Transverse colon (tissue), 4 donors: ENCODE measurements around the gene ETV6. TPM values are rescaled to one million over a fixed set of nuclear protein-coding genes. Genes with fewer than 3 reads are reported as not detected.

Experiments
- DNase-seq: peaks from one replicate; pipeline ENCODE4 v3.0.0-alpha.2; 2019
- H3K27ac ChIP-seq, 4 donors: fragments of 200-600 bp; sonication (generic); 2 replicates each; pipeline ENCODE4 v1.5.1; 2016 to 2018; ENCODE audit warnings: inconsistent platforms in 4 of 4
- H3K27me3 ChIP-seq: fragments of 200-600 bp; sonication (generic); 2 replicates; pipeline ENCODE4 v1.5.1; 2017; ENCODE audit warnings: inconsistent platforms
- H3K36me3 ChIP-seq, 4 donors: fragments of 200-600 bp; sonication (generic); 2 replicates each; pipeline ENCODE4 v1.5.1; 2017 to 2019; ENCODE audit warnings: inconsistent platforms in 4 of 4
- H3K4me1 ChIP-seq, 4 donors: fragments of 200-600 bp; sonication (generic); 2 replicates each; pipeline ENCODE4 v1.5.1; 2017 to 2020; ENCODE audit warnings: inconsistent platforms in 4 of 4
- H3K4me3 ChIP-seq, 4 donors: fragments of 200-600 bp; sonication (generic); 1 replicate in 1 of 4; 2 replicates in 3 of 4; pipeline versions ENCODE4 v1.5.1 to v1.6.1; 2017 to 2019; ENCODE audit warnings: inconsistent platforms in 4 of 4
- H3K9me3 ChIP-seq, 2 donors: fragments of 200-600 bp; sonication (generic); 2 replicates each; pipeline ENCODE4 v1.5.1; 2017 to 2019; ENCODE audit warnings: inconsistent platforms in 2 of 2
- CTCF ChIP-seq, 5 experiments: fragments of 200-600 bp in 3 of 5; fragments of 450-650 bp in 2 of 5; sonication (generic) in 3 of 5; IDR thresholded peaks; 1 replicate in 2 of 5; 2 replicates in 3 of 5; pipeline ENCODE4 v1.5.1; 2016 to 2017; ENCODE audit warnings: antibody characterized with exemption in 5 of 5, inconsistent platforms in 3 of 5, mild to moderate bottlenecking in 2 of 5, moderate library complexity in 1 of 5
- EP300 ChIP-seq: sonication (generic); formaldehyde crosslinking; IDR thresholded peaks from one replicate; pipeline ENCODE4 v1.6.1; 2017; ENCODE audit warnings: antibody characterized with exemption, low read depth
- POLR2A ChIP-seq: fragments of 450-650 bp; IDR thresholded peaks from one replicate; pipeline ENCODE4 v1.6.1; 2016; ENCODE audit warnings: antibody characterized with exemption, mild to moderate bottlenecking, moderate library complexity
- POLR2AphosphoS5 ChIP-seq, 3 donors: sonication (generic); formaldehyde crosslinking; IDR thresholded peaks; one replicate each; pipeline ENCODE4 v1.6.1; 2016; ENCODE audit warnings: antibody characterized with exemption in 3 of 3
- WGBS, 2 donors: methylation state at CpG; one replicate each; pipeline ENCODE4 v1.1.5; 2018; ENCODE audit warnings: low coverage in 1 of 2; 5-methylcytosine and 5-hydroxymethylcytosine counted together
- in situ Hi-C, 4 donors: fragments of 200-750 bp; cut with MboI; loops; one replicate each; pipeline versions ENCODE4 v1.15.0 to v1.15.1; 2017; ENCODE audit warnings: low sequenced_read_pairs in 3 of 4, low pct_ligation_motif_present in 1 of 4, low pct_unique_long_range_greater_than_20kb in 1 of 4
- intact Hi-C: fragments of 100-400 bp; cut with DNase I; formaldehyde crosslinking; loops from one replicate; pipeline ENCODE4 v1.15.1; 2023; ENCODE audit warnings: low total_unique reads
- total RNA-seq, 4 donors: library from RNA; depleted of rRNA; stranded (reverse); fragments of >200 nt; gene quantifications; one replicate each; pipeline ENCODE4 v1.1.0, GENCODE V29; 2016

The ETV6 gene
- total RNA-seq, 4 donors from 2014 or later: 19.9 to 47.9 (median 41.0) TPM

- 0 to 1% methylated on average over 6 to 48 of the region's 58 CpGs for WGBS, 2 donors
- in situ Hi-C loops (loop anchor here in 2 of 4 donors (10.0 kb wide), 2 partner anchors 64 to 386 kb away; no protein-coding TSS in a partner anchor), intact Hi-C loops (no loop called here)
These were observed 711 bp upstream of the ETV6 start for GRCh38 chr12:11648514-11649412.

GRCh38 chr12:11650286-11651281, 1.1 kb downstream of the ETV6 start:
- Histone ChIP-seq H3K9me3 (no peaks in the 10 kb centered on the region), H3K4me1 (peaks cover 13 to 46% (median 23%) of the 10 kb centered on the region in 4 donors), H3K36me3 (no peaks in the 10 kb centered on the region), H3K4me3 (peak overlapping the region; percentile 77 to 97 (median 84)), H3K27me3 (no peaks in the 10 kb centered on the region), H3K27ac (peak overlapping the region; percentile 96 to 99 (median 98))
- in situ Hi-C loops (no loop called here), intact Hi-C loops (loop anchor here (10.0 kb wide), 2 partner anchors 54 to 204 kb away; no protein-coding TSS in a partner anchor)
- WGBS, 2 donors: 0 to 3% methylated on average over 13 to 25 of the region's 25 CpGs
- peak; percentile 58 for DNase-seq
- TF ChIP-seq EP300 (no peak), POLR2A (peak; percentile 19), POLR2AphosphoS5 (IDR thresholded peaks at IDR 0.05) (peak; percentile 3 to 56 (median 43)), CTCF (IDR thresholded peaks at IDR 0.05) (no peak)

More at GRCh38 chr12:11648514-11649412, 711 bp upstream of the ETV6 start:
- H3K9me3 ChIP-seq: no peaks in the 10 kb centered on the region
- H3K4me3 ChIP-seq: peak overlapping the region; percentile 43 to 97 (median 82)
- TF ChIP-seq EP300: no peak
- peak; percentile 28 to 64 (median 63) for TF ChIP-seq POLR2AphosphoS5 (IDR thresholded peaks at IDR 0.05)
- no peak for TF ChIP-seq CTCF (IDR thresholded peaks at IDR 0.05)
- peak; percentile 64 for TF ChIP-seq POLR2A
- H3K4me1 ChIP-seq: peaks cover 1 to 29% (median 15%) of the 10 kb centered on the region in 4 donors
- DNase-seq: peak; percentile 71
- H3K36me3 ChIP-seq: no peaks in the 10 kb centered on the region
- H3K27me3 ChIP-seq: no peaks in the 10 kb centered on the region
- peak overlapping the region; percentile 96 to 99 (median 98) for H3K27ac ChIP-seq

GRCh38 chr12:11651381-11651780, 1.9 kb downstream of the ETV6 start:
- TF ChIP-seq CTCF (IDR thresholded peaks at IDR 0.05) (no peak), POLR2AphosphoS5 (IDR thresholded peaks at IDR 0.05) (no peak), EP300 (no peak), POLR2A (no peak)
- no peaks in the 10 kb centered on the region for H3K27me3 ChIP-seq
- no peaks in the 10 kb centered on the region for H3K36me3 ChIP-seq
- peaks cover 13 to 53% (median 23%) of the 10 kb centered on the region in 4 donors for H3K4me1 ChIP-seq
- DNase-seq: no peak
- intact Hi-C loops (loop anchor here (10.0 kb wide), 2 partner anchors 53 to 203 kb away; no protein-coding TSS in a partner anchor), in situ Hi-C loops (no loop called here)
- H3K9me3 ChIP-seq: no peaks in the 10 kb centered on the region
- peak overlapping the region; percentile 77 to 97 (median 84) for H3K4me3 ChIP-seq
- WGBS, 2 donors: 6 to 10% methylated on average over 4 of the region's 4 CpGs
- peak overlapping the region; percentile 96 to 99 (median 98) for H3K27ac ChIP-seq
